CD4-positive, CD25-positive, alpha-beta regulatory T cell (primary cell): ENCODE results near the gene CFAP46. TPM values are rescaled to one million over a fixed set of nuclear protein-coding genes. Genes with fewer than 3 reads are reported as not detected.

Experiments used
- ATAC-seq, 2 donors: fragments of 150-1000 bp; cut with Tn5 transposase; one replicate each; pipeline ENCODE4 v1.10.0; 2021; ENCODE audit warnings: low read depth in 2 of 2, moderate number of reproducible peaks in 2 of 2, moderate library complexity in 1 of 2
- DNase-seq, 3 donors: peaks; one replicate each; pipeline versions ENCODE4 v3.0.0 to v3.0.0-alpha.2; 2012 to 2022; ENCODE audit warnings: mixed read lengths in 1 of 3
- H3K27ac ChIP-seq: one replicate; pipeline ENCODE4 v1.7.0; 2013; ENCODE audit warnings: mild to moderate bottlenecking, low read length; ENCODE audit not compliant: insufficient read depth, poor library complexity, severe bottlenecking
- H3K27me3 ChIP-seq: one replicate; pipeline ENCODE4 v1.7.0; 2013; ENCODE audit warnings: low read length; ENCODE audit not compliant: control insufficient read depth, insufficient read depth
- H3K36me3 ChIP-seq: one replicate; pipeline ENCODE4 v1.7.0; 2013; ENCODE audit warnings: mild to moderate bottlenecking, low read length, moderate library complexity; ENCODE audit not compliant: control insufficient read depth, insufficient read depth
- H3K4me1 ChIP-seq: 2 replicates; pipeline ENCODE4 v1.7.0; 2013; ENCODE audit warnings: mild to moderate bottlenecking, low read length; ENCODE audit not compliant: insufficient read depth, control insufficient read depth, poor library complexity, severe bottlenecking
- H3K4me3 ChIP-seq: one replicate; pipeline ENCODE4 v1.7.0; 2013; ENCODE audit warnings: low read depth, mild to moderate bottlenecking, low read length, moderate library complexity
- H3K9me3 ChIP-seq, 2 experiments: 1 replicate in 1 of 2; 2 replicates in 1 of 2; pipeline ENCODE4 v1.7.0; 2013; ENCODE audit warnings: low read length in 2 of 2, mild to moderate bottlenecking in 1 of 2, moderate library complexity in 1 of 2; ENCODE audit not compliant: control insufficient read depth in 2 of 2
- H3K27ac Mint-ChIP-seq, 3 donors: one replicate each; pipeline ENCODE4 v1.8.0; 2020 to 2022; ENCODE audit warnings: mild to moderate bottlenecking in 3 of 3, mixed read lengths in 3 of 3, moderate library complexity in 2 of 3
- H3K27me3 Mint-ChIP-seq: one replicate; pipeline ENCODE4 v1.8.0; 2022; ENCODE audit warnings: mild to moderate bottlenecking, mixed read lengths
- H3K36me3 Mint-ChIP-seq: one replicate; pipeline ENCODE4 v1.8.0; 2020; ENCODE audit warnings: mixed read lengths
- H3K4me1 Mint-ChIP-seq, 4 donors: one replicate each; pipeline ENCODE4 v1.8.0; 2020 to 2022; ENCODE audit warnings: mixed read lengths in 4 of 4, mild to moderate bottlenecking in 1 of 4
- H3K4me3 Mint-ChIP-seq, 4 donors: one replicate each; pipeline ENCODE4 v1.8.0; 2020 to 2022; ENCODE audit warnings: mild to moderate bottlenecking in 4 of 4, mixed read lengths in 4 of 4, moderate library complexity in 3 of 4
- H3K9me3 Mint-ChIP-seq, 7 donors: one replicate each; pipeline ENCODE4 v1.8.0; 2020 to 2022; ENCODE audit warnings: mixed read lengths in 7 of 7, mild to moderate bottlenecking in 3 of 7, moderate library complexity in 2 of 7
- polyA plus RNA-seq, 4 donors: library from polyadenylated mRNA; unstranded; fragments of 300-500 nt; fragmentation: Illumina TruSeq; gene quantifications; one replicate each; pipeline ENCODE4 v1.2.3, GENCODE V29; 2021
- total RNA-seq: library from RNA; stranded (reverse); gene quantifications from one replicate; pipeline ENCODE4 v1.2.3, GENCODE V29; 2022

Gene CFAP46
- total and polyA plus RNA-seq, 5 donors from 2014 or later = not detected

DNA sequence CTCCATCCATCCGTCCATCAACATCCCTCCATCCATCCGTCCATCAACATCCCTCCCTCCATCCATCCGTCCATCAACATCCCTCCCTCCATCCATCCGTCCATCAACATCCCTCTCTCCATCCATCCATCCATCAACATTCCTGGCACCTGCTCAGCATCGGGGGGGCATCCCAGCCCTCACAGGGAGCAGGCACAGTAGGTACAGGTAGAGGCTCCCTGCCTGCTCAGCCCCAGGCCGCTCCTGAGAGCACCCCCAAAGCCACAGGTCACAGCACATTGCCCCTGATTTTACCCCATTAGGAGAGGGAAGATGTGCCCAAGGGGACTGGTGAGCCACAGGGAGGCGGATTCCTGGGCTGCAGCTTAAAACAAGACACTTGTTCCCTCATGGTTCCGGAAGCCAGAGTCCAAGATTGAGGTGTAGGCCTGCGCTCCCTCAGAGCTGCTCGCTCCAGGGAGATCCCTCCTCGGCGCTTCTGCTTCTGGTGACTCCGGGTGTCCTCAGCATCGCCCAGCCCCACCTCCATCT is 21.1 kb upstream of the CFAP46 start:
- Histone ChIP-seq H3K4me3 (no peak overlapping the region), H3K27me3 (peaks cover 3% of the 10 kb centered on the region), H3K27ac (no peak overlapping the region), H3K36me3 (no peaks in the 10 kb centered on the region), H3K4me1 (peaks cover 3% of the 10 kb centered on the region), H3K9me3 (no peaks in the 10 kb centered on the region)
- peak overlapping the region in 1 of 3 donors; percentile 47 for H3K27ac Mint-ChIP-seq
- DNase-seq = no peak
- H3K4me3 Mint-ChIP-seq = peak overlapping the region; percentile 70 to 97 (median 90)
- peaks cover 2% of the 10 kb centered on the region for H3K27me3 Mint-ChIP-seq
- no peaks in the 10 kb centered on the region for H3K9me3 Mint-ChIP-seq
- ATAC-seq = no peak
- H3K4me1 Mint-ChIP-seq = peaks cover 7 to 24% (median 16%) of the 10 kb centered on the region in 4 donors
- H3K36me3 Mint-ChIP-seq = no peaks in the 10 kb centered on the region

DNA sequence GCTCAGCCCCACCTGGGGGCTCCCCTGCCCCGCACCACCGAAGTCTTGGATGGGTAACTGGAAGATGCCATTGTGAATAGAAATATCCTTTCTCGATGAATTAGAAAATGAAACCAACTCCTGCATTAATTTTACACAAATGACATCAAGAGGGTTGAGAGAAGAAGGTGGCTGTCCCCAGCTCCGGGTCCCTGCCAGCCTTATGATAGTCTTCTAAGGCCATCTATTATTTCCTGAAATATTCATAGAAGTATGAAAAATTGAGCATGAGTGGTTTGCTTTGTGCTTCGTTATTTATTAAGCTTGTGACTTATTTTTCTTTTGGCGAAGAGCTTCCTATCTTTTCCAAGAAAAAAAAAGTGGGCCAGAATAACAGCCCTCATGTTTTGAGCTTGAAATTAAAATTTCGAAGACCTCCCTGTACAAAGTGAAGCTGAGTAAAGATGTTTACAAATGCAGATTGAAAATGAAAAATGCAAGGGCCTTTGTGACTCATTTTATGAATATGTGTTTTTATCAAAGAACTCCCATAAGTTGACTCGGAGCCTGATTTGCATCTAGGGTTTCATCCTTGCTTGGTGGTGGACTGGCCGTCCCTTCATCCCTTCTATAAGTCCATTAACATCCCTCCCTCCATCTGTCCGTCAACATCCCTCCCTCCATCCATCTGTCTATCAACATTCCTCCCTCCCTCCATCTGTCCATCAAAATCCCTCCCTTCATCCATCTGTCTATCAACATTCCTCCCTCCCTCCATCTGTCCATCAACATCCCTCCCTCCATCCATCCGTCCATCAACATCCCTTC is 20.5 kb upstream of the CFAP46 start:
- ATAC-seq (peak in 1 of 2 donors; percentile 22), DNase-seq (peak in 1 of 3 donors; percentile 49)
- no peaks in the 10 kb centered on the region for H3K36me3 Mint-ChIP-seq
- peak overlapping the region; percentile 85 for H3K4me3 ChIP-seq
- peaks cover 7 to 24% (median 16%) of the 10 kb centered on the region in 4 donors for H3K4me1 Mint-ChIP-seq
- H3K27me3 Mint-ChIP-seq = no peaks in the 10 kb centered on the region
- H3K36me3 ChIP-seq = no peaks in the 10 kb centered on the region
- H3K27ac Mint-ChIP-seq = peak overlapping the region; percentile 47 to 92 (median 61)
- peak overlapping the region; percentile 36 for H3K27ac ChIP-seq
- peaks cover 3% of the 10 kb centered on the region for H3K27me3 ChIP-seq
- peaks cover 3% of the 10 kb centered on the region for H3K4me1 ChIP-seq
- no peaks in the 10 kb centered on the region for H3K9me3 Mint-ChIP-seq
- H3K9me3 ChIP-seq = no peaks in the 10 kb centered on the region
- H3K4me3 Mint-ChIP-seq = peak overlapping the region; percentile 88 to 99 (median 96)

DNA sequence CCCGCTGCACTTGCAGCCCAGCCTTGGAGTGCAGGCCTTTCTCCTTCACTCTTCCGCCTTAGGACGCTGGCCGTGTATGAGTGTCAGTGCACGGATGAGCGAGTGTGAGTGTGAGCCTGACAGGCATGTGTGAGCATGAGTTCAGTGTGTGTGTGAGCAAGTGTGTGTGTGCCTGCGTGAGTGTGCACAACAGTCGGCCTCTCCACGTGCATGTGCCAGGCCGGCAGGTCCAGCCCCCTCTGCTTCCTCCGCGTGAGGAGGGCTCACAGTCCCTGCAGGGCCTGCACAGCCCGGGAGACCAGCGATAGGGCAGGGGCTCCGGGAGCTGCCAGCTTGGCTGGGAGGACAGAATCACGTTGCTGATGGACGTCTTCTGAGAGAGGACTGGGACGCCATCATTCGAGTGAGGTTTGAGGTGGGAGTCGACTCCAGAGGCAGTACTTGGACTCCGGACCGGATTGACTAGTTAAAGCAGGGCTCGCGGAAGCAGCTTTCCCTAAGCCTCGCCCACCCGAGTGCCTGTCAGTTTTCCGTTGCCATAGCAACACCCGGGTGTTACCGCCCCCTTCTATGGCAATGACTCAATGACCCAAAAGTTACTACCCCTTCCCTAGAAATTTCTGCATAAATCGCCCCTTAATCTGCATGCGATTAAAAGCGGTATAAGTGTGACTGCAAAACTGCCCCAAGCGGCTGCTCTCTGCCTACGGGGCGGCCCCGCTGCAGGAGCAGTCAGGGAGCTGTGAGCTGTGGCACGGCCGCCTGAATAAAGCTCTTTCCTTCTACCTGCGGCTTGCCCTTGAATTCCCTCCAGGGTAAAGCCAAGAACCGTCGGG is 19.6 kb upstream of the CFAP46 start:
- peaks cover 7 to 24% (median 16%) of the 10 kb centered on the region in 4 donors for H3K4me1 Mint-ChIP-seq

DNA sequence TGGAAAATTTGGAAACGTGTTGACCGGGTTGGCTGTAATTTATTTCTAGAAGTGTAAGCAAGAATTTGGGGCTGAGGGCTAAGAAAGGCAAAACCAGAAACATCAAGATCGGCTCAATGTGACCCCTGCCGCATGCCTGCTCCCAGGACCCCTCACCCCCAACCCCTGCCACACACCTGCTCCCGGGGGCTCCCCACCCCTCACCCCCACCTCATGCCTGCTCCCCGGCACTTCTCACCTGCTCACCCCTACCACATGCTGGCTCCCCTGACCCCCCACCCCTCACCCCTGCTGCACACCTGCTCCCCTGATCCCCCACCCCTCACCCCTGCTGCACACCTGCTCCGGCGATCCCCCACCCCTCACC is 19.0 kb upstream of the CFAP46 start:
- Mint-ChIP-seq H3K4me1 (peaks cover 7 to 24% (median 16%) of the 10 kb centered on the region in 4 donors), H3K36me3 (no peaks in the 10 kb centered on the region), H3K4me3 (peak overlapping the region; percentile 15 to 74 (median 50)), H3K27me3 (no peaks in the 10 kb centered on the region), H3K27ac (no peak overlapping the region), H3K9me3 (no peaks in the 10 kb centered on the region)
- ATAC-seq (no peak), DNase-seq (no peak)
- H3K4me3 ChIP-seq = no peak overlapping the region
- H3K27ac ChIP-seq = no peak overlapping the region
- peaks cover 3% of the 10 kb centered on the region for H3K27me3 ChIP-seq
- peaks cover 3% of the 10 kb centered on the region for H3K4me1 ChIP-seq
- no peaks in the 10 kb centered on the region for H3K36me3 ChIP-seq
- H3K9me3 ChIP-seq = no peaks in the 10 kb centered on the region

More for the DNA sequence above, 19.6 kb upstream of the CFAP46 start:
- peak overlapping the region; percentile 88 to 99 (median 96) for H3K4me3 Mint-ChIP-seq
- Histone ChIP-seq H3K4me3 (peak overlapping the region; percentile 85), H3K27me3 (peaks cover 3% of the 10 kb centered on the region), H3K9me3 (no peaks in the 10 kb centered on the region), H3K4me1 (peaks cover 3% of the 10 kb centered on the region), H3K36me3 (no peaks in the 10 kb centered on the region), H3K27ac (peak overlapping the region; percentile 36)
- H3K27me3 Mint-ChIP-seq = no peaks in the 10 kb centered on the region
- peak overlapping the region; percentile 47 to 92 (median 61) for H3K27ac Mint-ChIP-seq
- ATAC-seq (peak; percentile 61 to 63), DNase-seq (peak; percentile 43 to 76 (median 64))
- no peaks in the 10 kb centered on the region for H3K9me3 Mint-ChIP-seq
- no peaks in the 10 kb centered on the region for H3K36me3 Mint-ChIP-seq

DNA sequence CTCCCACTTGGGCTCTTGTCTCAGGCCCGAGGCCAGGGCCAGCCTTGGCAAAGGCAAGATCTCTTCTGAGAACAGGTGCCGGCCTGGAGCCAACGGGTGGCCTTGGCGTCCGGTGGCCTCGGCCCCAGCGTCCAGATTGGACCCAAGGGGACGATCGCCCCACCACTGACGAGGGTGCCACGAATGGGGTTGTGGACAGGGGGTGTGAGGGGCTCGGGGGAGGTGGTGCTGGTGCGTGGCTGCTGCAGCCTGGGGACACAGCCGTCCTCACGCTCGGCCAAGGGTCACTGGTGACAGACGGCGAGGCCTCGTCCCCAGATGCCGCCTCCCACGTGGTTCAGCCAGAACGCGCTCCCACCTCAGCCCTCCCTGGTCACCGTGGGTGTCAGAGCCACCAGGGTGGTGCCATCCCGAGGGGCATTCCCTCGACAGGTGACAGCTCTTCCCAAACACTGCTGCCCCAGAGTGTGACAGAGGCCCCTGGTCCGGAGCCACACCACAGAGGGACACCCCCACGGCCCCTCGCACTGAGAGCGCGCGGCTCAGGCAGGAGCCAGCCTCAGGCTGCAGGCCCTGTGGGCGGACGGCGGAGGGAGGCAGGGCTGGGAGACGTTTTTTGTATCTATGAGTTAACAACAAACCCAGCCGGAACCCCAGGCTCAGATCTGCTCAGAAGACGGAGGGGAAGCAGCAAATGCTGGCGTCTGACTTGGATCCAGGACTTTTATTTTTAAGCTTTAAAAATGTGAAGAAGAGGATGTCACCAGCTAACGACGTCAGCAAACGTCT is 18.5 kb upstream of the CFAP46 start:
- Mint-ChIP-seq H3K4me3 (peak overlapping the region; percentile 15 to 74 (median 50)), H3K9me3 (no peaks in the 10 kb centered on the region), H3K27me3 (no peaks in the 10 kb centered on the region), H3K36me3 (no peaks in the 10 kb centered on the region), H3K4me1 (peaks cover 7 to 24% (median 16%) of the 10 kb centered on the region in 4 donors), H3K27ac (no peak overlapping the region)
- Histone ChIP-seq H3K27ac (no peak overlapping the region), H3K4me1 (peaks cover 3% of the 10 kb centered on the region), H3K36me3 (no peaks in the 10 kb centered on the region), H3K4me3 (no peak overlapping the region), H3K9me3 (no peaks in the 10 kb centered on the region), H3K27me3 (peaks cover 3% of the 10 kb centered on the region)
- no peak for DNase-seq
- no peak for ATAC-seq

DNA sequence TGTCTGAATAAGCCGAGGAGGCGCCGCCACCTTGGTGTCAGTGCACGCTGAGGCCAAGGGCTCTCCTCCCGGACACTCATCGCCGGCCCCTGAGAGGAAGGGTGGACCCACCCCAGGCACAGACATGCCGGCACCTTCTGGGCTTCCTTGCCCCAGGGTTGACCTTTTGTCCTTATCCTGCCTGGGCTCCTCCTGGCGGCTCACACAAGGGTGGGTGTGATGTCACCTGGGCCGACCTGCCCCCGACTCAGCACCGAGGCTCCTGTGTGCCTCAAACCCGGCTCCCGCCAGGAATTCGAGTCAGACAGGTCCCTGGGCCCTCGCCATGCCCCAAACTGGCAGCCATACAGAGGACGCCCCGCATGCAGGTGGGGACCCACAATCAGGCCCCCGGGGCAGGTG is 17.7 kb upstream of the CFAP46 start:
- H3K27ac ChIP-seq = no peak overlapping the region
- H3K36me3 ChIP-seq = no peaks in the 10 kb centered on the region
- Mint-ChIP-seq H3K9me3 (no peaks in the 10 kb centered on the region), H3K27ac (no peak overlapping the region), H3K27me3 (no peaks in the 10 kb centered on the region), H3K4me3 (no peak overlapping the region), H3K4me1 (peaks cover 5 to 19% (median 13%) of the 10 kb centered on the region in 4 donors), H3K36me3 (no peaks in the 10 kb centered on the region)
- ATAC-seq = no peak
- peaks cover 3% of the 10 kb centered on the region for H3K4me1 ChIP-seq
- H3K27me3 ChIP-seq = no peaks in the 10 kb centered on the region
- DNase-seq = no peak
- no peak overlapping the region for H3K4me3 ChIP-seq
- no peaks in the 10 kb centered on the region for H3K9me3 ChIP-seq

DNA sequence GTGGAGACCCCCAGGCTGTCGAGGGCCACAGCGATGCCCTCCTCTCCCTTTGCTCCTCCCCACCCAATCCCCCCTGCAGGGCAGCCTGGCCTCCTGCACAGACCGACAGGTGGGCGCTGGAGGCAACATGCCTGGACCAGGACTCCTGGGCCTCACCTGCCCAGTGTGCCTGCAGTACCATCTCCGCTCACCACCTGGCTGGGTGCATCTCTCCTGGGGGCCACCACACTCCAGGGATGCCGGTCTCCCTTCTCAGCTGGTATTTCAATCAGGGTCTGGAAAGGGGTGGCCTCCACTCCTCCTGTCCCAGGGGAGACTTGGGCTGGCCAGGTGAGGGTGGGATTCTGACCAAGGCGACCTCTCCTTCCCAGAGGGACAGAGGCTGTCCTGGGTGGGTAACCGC is 17.2 kb upstream of the CFAP46 start:
- Histone ChIP-seq H3K27me3 (no peaks in the 10 kb centered on the region), H3K27ac (no peak overlapping the region), H3K9me3 (no peaks in the 10 kb centered on the region), H3K4me3 (no peak overlapping the region), H3K4me1 (peaks cover 3% of the 10 kb centered on the region), H3K36me3 (no peaks in the 10 kb centered on the region)
- no peak overlapping the region for H3K4me3 Mint-ChIP-seq
- no peak for DNase-seq
- no peaks in the 10 kb centered on the region for H3K27me3 Mint-ChIP-seq
- H3K4me1 Mint-ChIP-seq = peaks cover 5 to 19% (median 13%) of the 10 kb centered on the region in 4 donors
- no peak overlapping the region for H3K27ac Mint-ChIP-seq
- H3K36me3 Mint-ChIP-seq = no peaks in the 10 kb centered on the region
- no peak for ATAC-seq
- no peaks in the 10 kb centered on the region for H3K9me3 Mint-ChIP-seq
